HG02870 (cell line): ENCODE measurements around the gene MBD3.
A peak's percentile ranks its signal among the peaks of the same experiment; 100 is the strongest.

Experiments
- ATAC-seq: cut with Tn5 transposase; IDR thresholded peaks from one replicate; pipeline ENCODE4 v1.9.1; 2021; ENCODE audit warnings: mild to moderate bottlenecking, moderate library complexity; ENCODE audit not compliant: unreplicated experiment

MBD3 gene

DNA sequence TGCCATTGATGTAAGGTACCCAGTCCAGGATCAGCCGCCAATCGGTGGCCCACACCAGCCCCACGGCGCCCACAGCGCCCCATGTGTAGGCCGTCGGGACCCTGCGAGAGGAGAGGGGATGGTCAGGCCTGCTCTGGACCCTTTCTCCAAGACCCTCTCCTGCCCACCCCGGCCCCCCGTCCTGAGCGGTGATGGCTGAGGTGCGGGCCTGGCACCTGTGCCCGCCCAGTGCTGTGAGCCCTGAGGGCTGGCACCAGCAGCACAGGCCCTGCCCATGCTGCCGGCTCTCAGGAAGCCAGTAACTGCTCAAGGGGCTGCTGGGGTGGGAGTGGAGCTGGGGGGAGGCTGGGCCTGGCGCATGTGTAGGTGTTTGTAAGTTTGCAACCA is 6.8 kb upstream of the MBD3 start:
- no peak for ATAC-seq

- ATAC-seq: no peak
These were observed 6.3 kb upstream of the MBD3 start for GRCh38 chr19:1598777-1599459.

DNA sequence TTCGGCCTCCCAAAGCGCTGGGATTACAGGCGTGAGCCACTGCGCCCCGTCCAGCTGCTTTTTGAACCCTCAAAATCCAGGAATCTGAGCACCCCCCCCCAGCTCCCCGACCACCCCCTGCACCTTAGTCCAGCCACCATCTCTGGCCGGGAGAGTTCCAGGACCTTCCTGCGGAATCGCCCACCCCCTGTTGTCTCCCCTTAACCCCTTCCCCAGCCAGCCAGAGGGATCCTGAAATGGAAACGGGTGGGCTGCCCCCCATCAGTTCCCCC is 772 bp upstream of the MBD3 start:
- no peak for ATAC-seq

DNA sequence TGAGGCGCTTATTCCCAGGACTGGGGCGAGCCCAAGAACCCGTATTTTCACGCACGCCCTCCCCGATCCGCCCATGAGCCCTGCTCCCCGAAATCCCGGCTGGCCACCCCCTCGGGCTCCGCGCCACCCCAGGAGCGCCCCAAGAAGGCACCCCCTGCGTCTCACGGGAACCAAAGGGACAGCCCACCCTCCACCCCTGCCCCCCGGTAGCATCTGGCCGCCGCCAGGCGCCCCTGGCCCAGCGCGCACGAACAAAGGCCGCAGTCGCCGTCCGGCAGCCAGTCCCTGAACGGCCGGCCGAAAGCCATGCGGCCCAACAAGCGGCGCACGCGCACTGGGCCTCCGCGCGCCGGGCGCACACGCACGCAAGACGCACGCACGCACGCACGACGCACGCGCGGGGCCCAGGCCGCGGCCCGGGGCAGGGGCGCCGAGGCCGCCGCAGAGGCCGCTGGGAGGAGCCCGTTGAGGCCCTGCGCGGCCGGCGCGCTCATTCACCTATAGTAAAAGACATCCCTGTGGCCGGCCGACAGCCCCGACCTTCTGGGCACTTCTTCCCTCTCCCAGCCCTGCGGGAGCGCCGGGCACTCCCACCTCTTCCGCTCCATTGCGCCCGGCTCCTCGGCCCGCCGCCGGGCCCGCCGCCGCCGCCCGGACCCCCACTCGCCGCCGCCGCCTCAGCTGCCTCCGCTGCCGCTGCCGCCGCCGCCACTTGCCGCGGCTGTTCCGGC is 476 bp downstream of the MBD3 start:
- peak; percentile 55 for ATAC-seq

DNA sequence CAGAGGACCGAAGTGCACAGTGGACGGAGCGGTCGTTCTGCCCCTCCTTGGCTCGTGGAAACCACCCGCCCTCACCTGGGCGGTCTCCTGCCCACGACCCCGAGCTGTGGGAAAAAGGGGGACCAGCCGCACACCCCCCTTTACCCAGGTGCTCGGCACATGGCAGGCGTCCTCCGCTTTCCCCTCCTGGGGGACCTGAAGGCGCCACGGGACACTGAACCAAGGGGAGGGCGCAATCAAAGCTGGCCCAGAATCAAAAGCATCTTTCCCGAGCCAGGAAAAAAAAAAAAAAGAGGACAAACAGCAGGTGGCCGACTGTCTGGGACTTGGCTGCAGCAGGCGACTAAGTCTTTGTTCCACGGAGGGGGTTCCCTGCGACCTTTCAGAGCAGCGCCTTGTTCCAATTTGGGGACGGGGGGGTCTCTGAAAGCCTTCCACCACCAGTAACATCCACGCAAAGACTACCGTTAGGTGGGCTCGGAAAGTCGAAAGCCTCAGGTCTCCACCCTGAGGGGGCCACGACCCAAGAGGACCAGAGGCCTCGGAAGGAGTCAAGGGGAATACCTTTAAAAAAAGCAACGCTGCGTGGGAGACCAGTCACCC is 1.1 kb downstream of the MBD3 start:
- ATAC-seq: no peak

GRCh38 chr19:1590641-1591397 is 1.8 kb downstream of the MBD3 start:
- no peak for ATAC-seq

GRCh38 chr19:1587872-1588271 is 4.8 kb downstream of the MBD3 start:
- no peak for ATAC-seq

DNA sequence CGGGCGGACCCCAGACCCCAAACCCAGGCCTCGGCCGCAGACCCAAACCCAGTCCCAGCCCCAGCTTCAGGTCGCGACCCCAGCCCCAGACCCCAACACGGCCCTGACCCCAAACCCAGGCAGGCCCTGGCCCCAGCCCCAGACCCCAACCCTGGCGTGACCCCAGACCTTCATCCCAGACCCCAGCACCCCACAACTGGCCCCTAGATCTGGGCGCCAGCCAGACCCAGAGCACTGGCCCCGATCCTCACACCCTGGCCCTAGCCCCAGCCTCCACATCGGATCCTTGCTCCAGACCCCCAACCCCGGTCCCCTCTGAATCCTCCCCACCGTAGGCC is 7.5 kb downstream of the MBD3 start:
- no peak for ATAC-seq

DNA sequence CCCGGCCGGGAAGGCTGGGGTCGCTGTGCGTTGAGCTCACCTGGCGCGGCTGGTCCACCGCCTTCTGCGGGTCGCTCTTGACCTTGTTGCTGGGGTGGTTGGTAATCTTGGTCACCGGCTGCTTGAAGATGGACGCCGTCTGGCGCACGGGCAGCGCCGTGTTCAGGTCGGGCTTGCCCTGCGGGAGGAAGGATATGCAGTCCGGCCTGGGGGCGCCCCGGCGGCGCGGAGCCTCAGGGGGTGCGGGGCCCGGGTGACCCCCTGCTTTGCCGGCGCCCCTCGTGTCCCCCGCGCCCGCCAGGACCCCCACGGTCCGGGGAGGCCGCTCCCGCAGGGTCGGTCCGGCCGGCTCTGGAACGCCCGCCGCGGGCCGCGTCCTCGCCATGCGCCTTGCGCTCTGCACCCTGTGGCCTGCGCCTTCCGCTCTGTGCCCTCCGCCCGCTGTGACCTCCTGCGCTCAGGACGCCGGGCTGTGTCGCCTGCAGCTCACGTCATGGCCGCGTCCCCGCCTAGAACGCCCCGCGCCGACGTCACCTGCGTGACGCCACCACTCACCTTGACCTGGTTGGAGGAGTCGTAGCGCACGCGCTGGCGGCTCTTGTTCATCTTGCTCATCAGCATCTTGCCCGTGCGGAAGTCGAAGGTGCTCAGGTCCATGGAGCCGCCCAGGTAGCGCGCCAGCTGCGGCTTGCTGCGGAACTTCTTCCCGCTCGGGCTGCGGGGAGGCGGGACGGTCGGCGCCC is 8.0 kb downstream of the MBD3 start:
- ATAC-seq: no peak

GRCh38 chr19:1582201-1582600 is 10.5 kb downstream of the MBD3 start:
- no peak for ATAC-seq

- ATAC-seq: no peak
These were observed 11.7 kb downstream of the MBD3 start for GRCh38 chr19:1580957-1581356.

GRCh38 chr19:1580382-1580781 is 12.3 kb downstream of the MBD3 start:
- no peak for ATAC-seq

- no peak for ATAC-seq
These were observed 13.4 kb downstream of the MBD3 start for GRCh38 chr19:1579222-1579621.

DNA sequence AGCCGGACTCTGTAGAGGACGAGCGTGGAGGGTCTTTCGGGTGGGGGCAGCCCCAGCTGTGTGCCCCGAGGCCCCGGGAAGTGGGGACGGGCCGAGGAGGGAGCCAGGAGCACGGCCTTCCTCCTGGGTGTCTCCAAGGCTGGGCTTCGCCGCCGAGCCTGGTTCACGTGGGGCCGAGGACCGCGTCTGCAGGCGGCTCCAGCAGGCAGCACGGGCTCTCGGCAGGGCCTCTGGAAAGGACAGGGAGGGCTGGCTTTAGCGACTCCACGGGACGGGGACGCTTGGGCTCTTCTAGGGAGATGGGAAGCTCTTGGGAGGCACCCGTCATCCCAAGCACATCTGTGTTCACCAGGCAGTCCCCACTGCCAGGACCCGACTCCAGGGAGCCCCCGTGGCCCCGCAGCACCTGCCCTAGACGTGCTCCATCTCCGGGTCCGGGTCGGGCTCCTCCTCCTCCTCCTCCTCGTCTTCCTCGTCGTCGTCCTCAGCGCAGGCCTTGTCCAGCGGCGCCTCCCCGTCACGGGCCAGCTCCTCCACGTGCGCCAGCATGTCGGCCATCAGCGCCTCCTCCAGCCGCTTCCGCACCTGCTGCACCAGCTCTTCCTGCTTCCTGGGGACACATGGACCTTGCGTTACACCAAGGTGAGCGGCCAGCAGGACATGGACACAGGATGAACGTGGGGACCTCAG is 14.6 kb downstream of the MBD3 start:
- no peak for ATAC-seq

GRCh38 chr19:1577090-1577928 is 15.4 kb downstream of the MBD3 start:
- ATAC-seq: no peak

GRCh38 chr19:1576242-1577089 is 16.2 kb downstream of the MBD3 start:
- ATAC-seq: no peak

DNA sequence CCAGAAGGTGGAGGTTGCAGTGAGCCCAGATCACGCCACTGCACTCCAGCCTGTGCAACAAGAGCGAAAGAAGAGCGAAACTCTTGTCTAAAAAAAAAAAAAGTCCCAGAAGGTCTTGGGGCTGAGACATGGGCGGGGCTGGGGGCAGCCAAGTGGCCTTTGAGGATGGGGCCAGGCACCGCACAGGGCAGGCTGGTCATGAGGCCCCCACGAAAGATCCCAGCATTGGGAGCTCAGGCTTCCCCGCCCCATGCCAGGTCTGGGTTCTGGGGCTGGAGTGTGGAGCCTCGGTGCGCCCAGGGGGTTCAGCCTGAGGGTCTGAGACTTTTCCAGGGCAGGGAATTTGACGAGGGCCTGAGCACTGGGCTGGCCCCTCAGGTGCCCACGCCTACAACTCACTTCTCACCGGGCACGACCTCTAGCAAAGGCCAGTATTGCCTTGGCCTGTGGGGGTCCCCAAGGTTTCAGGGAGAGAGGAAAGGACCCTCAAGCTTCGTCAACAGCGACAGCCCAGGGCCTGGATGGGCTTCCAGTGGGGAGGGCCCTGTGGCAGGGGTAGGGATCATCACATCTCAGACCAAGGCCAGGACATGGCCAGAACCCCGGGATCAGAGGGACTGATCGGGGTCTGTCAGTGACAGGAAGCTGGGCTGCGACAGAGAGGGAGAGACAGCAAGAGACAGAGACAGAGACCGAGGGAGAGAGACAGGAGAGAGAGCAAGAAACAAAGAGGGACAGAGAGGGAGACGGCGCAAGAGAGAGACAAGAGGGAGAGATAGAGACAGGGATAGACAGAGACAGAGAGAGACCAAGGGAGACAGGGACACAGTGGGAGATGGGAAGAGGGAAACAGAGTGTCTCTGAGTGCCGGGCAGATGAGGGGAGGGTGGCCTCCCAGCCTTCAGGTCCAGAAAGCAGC is 17.1 kb downstream of the MBD3 start:
- ATAC-seq: no peak
